A673 (cell line): ENCODE results near the gene KCNQ1.

Experiments
- EZH2 ChIP-seq: fragments of 200-600 bp; sonication (generic); IDR thresholded peaks from 2 replicates; pipeline ENCODE4 v1.6.1; 2017; ENCODE audit warnings: borderline replicate concordance, low read depth, mild to moderate bottlenecking, mixed read lengths, antibody characterized with exemption, low read length; ENCODE audit not compliant: poor library complexity, severe bottlenecking
- TF ChIP-seq, protein P1 (sequence below): fragments of 300-800, 200-600 bp; sonication (generic); conservative IDR thresholded peaks from 2 replicates; pipeline ENCODE4 v1.5.1; 2017; ENCODE audit warnings: low read depth, mild to moderate bottlenecking, antibody characterized with exemption, low read length, moderate library complexity, mixed read lengths

- TF ChIP-seq, protein P1, sequence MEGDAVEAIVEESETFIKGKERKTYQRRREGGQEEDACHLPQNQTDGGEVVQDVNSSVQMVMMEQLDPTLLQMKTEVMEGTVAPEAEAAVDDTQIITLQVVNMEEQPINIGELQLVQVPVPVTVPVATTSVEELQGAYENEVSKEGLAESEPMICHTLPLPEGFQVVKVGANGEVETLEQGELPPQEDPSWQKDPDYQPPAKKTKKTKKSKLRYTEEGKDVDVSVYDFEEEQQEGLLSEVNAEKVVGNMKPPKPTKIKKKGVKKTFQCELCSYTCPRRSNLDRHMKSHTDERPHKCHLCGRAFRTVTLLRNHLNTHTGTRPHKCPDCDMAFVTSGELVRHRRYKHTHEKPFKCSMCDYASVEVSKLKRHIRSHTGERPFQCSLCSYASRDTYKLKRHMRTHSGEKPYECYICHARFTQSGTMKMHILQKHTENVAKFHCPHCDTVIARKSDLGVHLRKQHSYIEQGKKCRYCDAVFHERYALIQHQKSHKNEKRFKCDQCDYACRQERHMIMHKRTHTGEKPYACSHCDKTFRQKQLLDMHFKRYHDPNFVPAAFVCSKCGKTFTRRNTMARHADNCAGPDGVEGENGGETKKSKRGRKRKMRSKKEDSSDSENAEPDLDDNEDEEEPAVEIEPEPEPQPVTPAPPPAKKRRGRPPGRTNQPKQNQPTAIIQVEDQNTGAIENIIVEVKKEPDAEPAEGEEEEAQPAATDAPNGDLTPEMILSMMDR, result no peak
- no peak for TF ChIP-seq EZH2
These were observed 133.5 kb downstream of the KCNQ1 start for GRCh38 chr11:2577991-2578928.
